HG03342 (cell line): ENCODE measurements around the gene TTC34.

ENCODE experiments used
- ATAC-seq: cut with Tn5 transposase; IDR thresholded peaks from one replicate; pipeline ENCODE4 v1.9.1; 2021; ENCODE audit warnings: mild to moderate bottlenecking, moderate library complexity; ENCODE audit not compliant: unreplicated experiment

Gene TTC34

GRCh38 chr1:2829846-2830615 is 28.5 kb upstream of the TTC34 start:
- ATAC-seq: no peak

GRCh38 chr1:2828586-2829250 is 27.2 kb upstream of the TTC34 start:
- no peak for ATAC-seq

GRCh38 chr1:2826736-2827292 is 25.3 kb upstream of the TTC34 start:
- ATAC-seq: no peak

GRCh38 chr1:2826316-2826715 is 24.8 kb upstream of the TTC34 start:
- ATAC-seq: no peak

GRCh38 chr1:2825487-2826189 is 24.1 kb upstream of the TTC34 start:
- ATAC-seq: no peak

- ATAC-seq: no peak
These were observed 23.5 kb upstream of the TTC34 start for GRCh38 chr1:2824999-2825398.

GRCh38 chr1:2823921-2824610 is 22.6 kb upstream of the TTC34 start:
- no peak for ATAC-seq

GRCh38 chr1:2822621-2823145 is 21.2 kb upstream of the TTC34 start:
- no peak for ATAC-seq

- ATAC-seq: no peak
These were observed 20.6 kb upstream of the TTC34 start for GRCh38 chr1:2821966-2822620.

GRCh38 chr1:2821373-2821955 is 20.0 kb upstream of the TTC34 start:
- no peak for ATAC-seq

- ATAC-seq: no peak
These were observed 19.4 kb upstream of the TTC34 start for GRCh38 chr1:2820731-2821372.

GRCh38 chr1:2819831-2820730 is 18.6 kb upstream of the TTC34 start:
- no peak for ATAC-seq

GRCh38 chr1:2819429-2819828 is 17.9 kb upstream of the TTC34 start:
- no peak for ATAC-seq

- no peak for ATAC-seq
These were observed 16.5 kb upstream of the TTC34 start for GRCh38 chr1:2817784-2818564.

- ATAC-seq: no peak
These were observed 15.3 kb upstream of the TTC34 start for GRCh38 chr1:2816786-2817185.

- no peak for ATAC-seq
These were observed 14.1 kb upstream of the TTC34 start for GRCh38 chr1:2815551-2815950.

- ATAC-seq: no peak
These were observed 13.1 kb upstream of the TTC34 start for GRCh38 chr1:2814511-2815075.
